Right lobe of liver (tissue), 6 donors: ENCODE data around the gene AKAP12. TPM values are rescaled to one million over a fixed set of nuclear protein-coding genes. Genes with fewer than 3 reads are reported as not detected.

ENCODE experiments used
- ATAC-seq, 4 donors: fragments of 200-7000 bp; cut with Tn5 transposase; one replicate each; pipeline ENCODE4 v1.9.1; 2020; ENCODE audit warnings: mild to moderate bottlenecking in 4 of 4, moderate library complexity in 4 of 4
- DNase-seq, 3 donors: peaks; one replicate each; pipeline ENCODE4 v3.0.0-alpha.2; 2020
- H3K27ac ChIP-seq, 3 donors: fragments of 200-600 bp; one replicate each; pipeline ENCODE4 v1.8.0; 2022
- H3K27me3 ChIP-seq, 2 donors: fragments of 200-600 bp; one replicate each; pipeline ENCODE4 v1.8.0; 2022
- H3K36me3 ChIP-seq, 4 donors: fragments of 200-600 bp; sonication (generic) in 1 of 4; one replicate each; pipeline versions ENCODE4 v1.5.1 to v1.8.0; 2017 to 2022; ENCODE audit warnings: control low read depth in 1 of 4
- H3K4me1 ChIP-seq, 4 donors: fragments of 200-600 bp; sonication (generic) in 1 of 4; one replicate each; pipeline versions ENCODE4 v1.5.1 to v1.8.0; 2017 to 2022; ENCODE audit warnings: control low read depth in 1 of 4
- H3K4me3 ChIP-seq, 3 donors: fragments of 200-600 bp; one replicate each; pipeline ENCODE4 v1.8.0; 2022
- H3K9me3 ChIP-seq, 4 donors: fragments of 200-600 bp; sonication (generic) in 1 of 4; one replicate each; pipeline versions ENCODE4 v1.5.1 to v1.8.0; 2017 to 2022; ENCODE audit warnings: control low read depth in 1 of 4
- CTCF ChIP-seq, 4 donors: fragments of 200-600 bp in 3 of 4; fragments of 450-650 bp in 1 of 4; IDR thresholded peaks; one replicate each; pipeline versions ENCODE4 v1.5.1 to v1.8.0; 2016 to 2022; ENCODE audit warnings: antibody characterized with exemption in 4 of 4, mild to moderate bottlenecking in 2 of 4
- POLR2A ChIP-seq: fragments of 450-650 bp; IDR thresholded peaks from one replicate; pipeline ENCODE4 v1.6.1; 2017; ENCODE audit warnings: antibody characterized with exemption, mild to moderate bottlenecking
- WGBS: methylation state at CpG from one replicate; pipeline ENCODE4 v1.1.6; 2018; ENCODE audit warnings: low coverage, low lambda C conversion rate; ENCODE audit not compliant: insufficient coverage; ENCODE audit errors: missing lambda C conversion rate; 5-methylcytosine and 5-hydroxymethylcytosine counted together
- intact Hi-C, 2 donors: fragments of 100-400 bp; cut with DNase I; formaldehyde crosslinking; loops; one replicate each; pipeline versions ENCODE4 v1.11.2 to v1.14.1; 2022
- small RNA-seq, 2 experiments: library from RNA; depleted of rRNA; stranded (forward); fragments of <200 nt; gene quantifications; one replicate each; pipeline ENCODE3, GENCODE V24; 2016
- total RNA-seq, 6 experiments: library from RNA; depleted of rRNA in 2 of 6; stranded (reverse); fragments of >200 nt in 2 of 6; fragmentation: NEBNext Ultra II Directional in 3 of 6; extraction: Animal tissue kit (Norgen Biotek cat#: 25700) in 3 of 6; gene quantifications; one replicate each; pipeline versions ENCODE4 v1.1.0 to v1.2.4, GENCODE V29; 2016 to 2023
- donor health status: DM: no; HTN: yes; CAD: no.
- donor health status: DM: no; HTN: no; CAD: no.
- donor health status: DM: no; HTN: no; CAD: no.
- donor health status: DM: no; HTN: yes; CAD: no.
- donor health status: DM: no; HTN: yes; CAD: no.

Gene AKAP12
- total RNA-seq, 6 experiments from 2014 or later, result 2.1 to 38.4 (median 23.0) TPM

- Histone ChIP-seq H3K36me3 (peaks cover 0 to 8% (median 4%) of the 10 kb centered on the region in 4 donors), H3K4me1 (peaks cover 0 to 15% (median 5%) of the 10 kb centered on the region in 4 donors), H3K27ac (no peak overlapping the region), H3K27me3 (no peaks in the 10 kb centered on the region), H3K9me3 (no peaks in the 10 kb centered on the region), H3K4me3 (no peak overlapping the region)
- TF ChIP-seq CTCF (IDR thresholded peaks at IDR 0.05) (no peak), POLR2A (no peak)
- WGBS, result 67% methylated on average over 6 of the region's 6 CpGs
- ATAC-seq (no peak), DNase-seq (no peak)
- intact Hi-C loops, result no loop called here
Measured at GRCh38 chr6:151400473-151400872, 160.7 kb downstream of the AKAP12 start.

- no peak for DNase-seq
- peaks cover 0 to 9% (median 4%) of the 10 kb centered on the region in 4 donors for H3K36me3 ChIP-seq
- whole genome bisulfite sequencing, result 64% methylated on average over 1 of the region's 1 CpG
- TF ChIP-seq CTCF (IDR thresholded peaks at IDR 0.05), result no peak
- no peaks in the 10 kb centered on the region for H3K27me3 ChIP-seq
- peaks cover 0 to 15% (median 2%) of the 10 kb centered on the region in 4 donors for H3K4me1 ChIP-seq
- H3K27ac ChIP-seq, result no peak overlapping the region
- peak in 2 of 4 donors; percentile 40 to 55 for ATAC-seq
- intact Hi-C loops, result no loop called here
- H3K4me3 ChIP-seq, result no peak overlapping the region
- H3K9me3 ChIP-seq, result no peaks in the 10 kb centered on the region
Measured at GRCh38 chr6:151402228-151402627, 162.5 kb downstream of the AKAP12 start.

GRCh38 chr6:151403919-151404308 lies 164.1 kb downstream of the AKAP12 start:
- Histone ChIP-seq H3K9me3 (no peaks in the 10 kb centered on the region), H3K4me3 (no peak overlapping the region), H3K27ac (no peak overlapping the region), H3K36me3 (peaks cover 0 to 14% (median 4%) of the 10 kb centered on the region in 4 donors), H3K27me3 (no peaks in the 10 kb centered on the region), H3K4me1 (peaks cover 0 to 15% (median 2%) of the 10 kb centered on the region in 4 donors)
- DNase-seq (no peak), ATAC-seq (no peak)
- intact Hi-C loops, result no loop called here
- 87% methylated on average over 3 of the region's 4 CpGs for WGBS
- TF ChIP-seq CTCF (IDR thresholded peaks at IDR 0.05), result no peak
- TF ChIP-seq POLR2A, result no peak

Small RNA genes within 50 kb of the gene (small RNA-seq; reads per million reads assigned to genes)
- gene RF00019 (0 reads per million in 2 experiments), gene RNU6-1247P (0 reads per million in 2 experiments), gene RNU6-300P (0 reads per million in 2 experiments), gene RNY4P20 (0.39 to 0.87 reads per million in 2 experiments)

Other genes with a start within 250 kb of the AKAP12 start
- gene ZBTB2, start 151.6 kb downstream of the AKAP12 start, total RNA-seq, result 1 to 10 TPM; 3.2 to 6.0 (median 4.5) TPM
- gene RMND1, start 212.2 kb downstream of the AKAP12 start, total RNA-seq, result 10 to 100 TPM; 13.1 to 23.4 (median 19.5) TPM